ENCODE data around the gene SOX4. TPM values are rescaled to one million over a fixed set of nuclear protein-coding genes. Genes with fewer than 3 reads are reported as not detected.

The SOX4 gene
- total and polyA plus RNA-seq, 2 donors (not counting 3 experiments of a cell fraction or from before 2014, with no cell fraction given): 20.4 to 121 TPM

GRCh38 chr6:21610341-21610740 lies 16.8 kb downstream of the SOX4 start:
- BruUV-seq (replicated peaks): no TSS peak
- CTCF ChIA-PET: interaction anchor here (1.4 kb wide), 1 partner anchor 332 kb away, joined by 3 read pairs; no protein-coding TSS in a partner anchor
- dilution Hi-C loops (cut with MboI; ENCODE audit: extremely low pct_ligation_motif_present, low sequenced_read_pairs): no loop called here

More at GRCh38 chr6:21610341-21610740, 16.8 kb downstream of the SOX4 start:
- no peaks in the 10 kb centered on the region for H3K27me3 ChIP-seq (ENCODE audit: control insufficient read depth in 2 of 2, insufficient read depth in 2 of 2, low read length in 2 of 2)
- DNase-seq (ENCODE audit: low read depth, low spot score): no peak
- no peaks in the 10 kb centered on the region for H3K9me3 ChIP-seq (replicated peaks; ENCODE audit: control insufficient read depth, insufficient read depth, low read length)
- no peak overlapping the region for H2AFZ ChIP-seq (ENCODE audit: low read depth, low read length)
- no peaks in the 10 kb centered on the region for H3K9me1 ChIP-seq (replicated peaks; ENCODE audit: control insufficient read depth, extremely low read depth, insufficient read depth, low read length)
- POLR2A ChIA-PET: no interaction called here
- FAIRE-seq: no peak
- TF ChIP-seq MAX (IDR thresholded peaks at IDR 0.05; ENCODE audit: insufficient read depth, insufficient read length): no peak
- no peak for TF ChIP-seq POLR2AphosphoS5 (IDR thresholded peaks at IDR 0.05; ENCODE audit: insufficient read depth, low read depth, low read length)
- no peak for TF ChIP-seq CTCF (IDR thresholded peaks at IDR 0.05; ENCODE audit: extremely low read depth in 1 of 2, insufficient read depth in 1 of 2, low read depth in 1 of 2, low read length in 2 of 2)
- TF ChIP-seq GATA2 (IDR thresholded peaks at IDR 0.05; ENCODE audit: insufficient read depth, insufficient read length, low read depth, low read length): no peak
- TF ChIP-seq FOS (IDR thresholded peaks at IDR 0.05; ENCODE audit: borderline replicate concordance, insufficient read depth, low read length): no peak
- TF ChIP-seq POLR2A (IDR thresholded peaks at IDR 0.05; ENCODE audit: low read depth, low read length): no peak
- no peak for TF ChIP-seq JUN (IDR thresholded peaks at IDR 0.05; ENCODE audit: borderline replicate concordance, insufficient read depth, insufficient read length, low read depth)
- TF ChIP-seq MYC (IDR thresholded peaks at IDR 0.05; ENCODE audit: low read depth, low read length): no peak
- TF ChIP-seq EZH2 (IDR thresholded peaks at IDR 0.05; ENCODE audit: borderline replicate concordance, low read depth, low read length, severe bottlenecking): no peak
- no peak overlapping the region for H3K27ac ChIP-seq (ENCODE audit: insufficient read depth, low read depth, low read length)
- H3K36me3 ChIP-seq (ENCODE audit: control insufficient read depth in 2 of 2, extremely low read depth in 1 of 2, insufficient read depth in 2 of 2, low read length in 2 of 2): no peaks in the 10 kb centered on the region
- no peaks in the 10 kb centered on the region for H3K79me2 ChIP-seq (ENCODE audit: control insufficient read depth, insufficient read depth, low read length)
- intact Hi-C loops (cut with micrococcal nuclease): no loop called here
- H3K4me1 ChIP-seq (ENCODE audit: control insufficient read depth, extremely low read depth, insufficient read depth, low read length): peaks cover 8% of the 10 kb centered on the region
- H3K9ac ChIP-seq (replicated peaks; ENCODE audit: extremely low read depth, insufficient read depth, low read length): no peak overlapping the region
- H3K4me2 ChIP-seq (ENCODE audit: insufficient read depth, low read length): no peak overlapping the region
- H3K4me3 ChIP-seq (replicated peaks in 1 of 3; ENCODE audit: insufficient read depth in 1 of 3, low read depth in 1 of 3, low read length in 3 of 3): no peak overlapping the region
- no peaks in the 10 kb centered on the region for H4K20me1 ChIP-seq (replicated peaks; ENCODE audit: control insufficient read depth, extremely low read depth, insufficient read depth, low read length)

Data from endothelial cell of umbilical vein (primary cell).